GM12891 (cell line): ENCODE results near the gene MIER2.

Experiments
- DNase-seq: peaks from one replicate; pipeline ENCODE4 v3.0.0; 2011; ENCODE audit warnings: low spot score; ENCODE audit not compliant: insufficient read length
- FAIRE-seq: peaks from 2 replicates; lab custom pipeline; 2011; peaks lifted over from hg19 to GRCh38; lab: Jason Lieb, UNC
- PAX5 ChIP-seq: IDR thresholded peaks from 2 replicates; pipeline ENCODE4 v1.6.1; 2011; ENCODE audit warnings: low read length, moderate library complexity, mild to moderate bottlenecking; ENCODE audit not compliant: insufficient read depth, severe bottlenecking
- POLR2A ChIP-seq: IDR thresholded peaks from 2 replicates; pipeline ENCODE4 v1.6.1; 2011; ENCODE audit warnings: low read depth, low read length, control low read depth
- POLR2AphosphoS5 ChIP-seq: IDR thresholded peaks from 2 replicates; pipeline ENCODE4 v1.6.1; 2011; ENCODE audit warnings: low read depth, low read length, control low read depth
- POU2F2 ChIP-seq: IDR thresholded peaks from 2 replicates; pipeline ENCODE4 v1.6.1; 2011; ENCODE audit warnings: low read depth, mild to moderate bottlenecking, control low read depth, low read length, moderate library complexity
- SPI1 ChIP-seq: IDR thresholded peaks from 2 replicates; pipeline ENCODE4 v1.6.1; 2011; ENCODE audit warnings: low read depth, low read length, control low read depth
- TAF1 ChIP-seq: IDR thresholded peaks from 2 replicates; pipeline ENCODE4 v1.6.1; 2011; ENCODE audit warnings: low read depth, low read length, control low read depth

Gene MIER2

DNA sequence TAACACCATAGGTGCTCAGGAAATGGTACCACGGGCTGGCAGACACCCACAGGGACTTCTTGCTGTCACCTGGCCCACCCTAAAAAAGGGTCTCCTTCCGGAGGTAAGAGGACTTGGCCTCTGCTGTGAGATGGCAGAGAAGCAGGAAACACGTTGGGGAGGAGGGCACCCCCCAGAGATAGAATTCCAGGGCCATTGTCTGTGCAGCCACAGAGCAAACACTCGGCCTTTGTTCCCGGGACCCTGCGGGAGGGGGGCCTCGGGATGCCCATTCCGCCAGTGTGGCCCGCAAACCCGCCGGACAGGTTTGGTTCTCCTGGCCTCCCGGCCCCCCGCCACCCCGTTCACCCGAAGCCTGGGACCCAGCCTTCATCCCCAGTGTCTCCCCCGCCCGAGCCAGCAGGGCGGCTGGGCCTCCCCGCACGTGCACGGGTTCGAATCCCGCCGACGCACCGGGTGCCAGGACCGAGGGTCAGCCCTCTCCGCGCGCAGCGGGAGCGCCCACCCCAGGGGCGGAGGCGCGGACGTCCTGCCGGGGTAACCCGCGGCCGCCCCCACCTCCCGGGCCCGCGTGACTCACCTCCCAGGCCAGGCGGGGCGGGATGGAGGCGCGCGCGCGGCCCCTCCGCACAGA, 54.1 kb downstream of the MIER2 start:
- DNase-seq (peak; percentile 29), FAIRE-seq (no peak)
- no peak for TF ChIP-seq POLR2A

GRCh38 chr19:289651-290371, 54.8 kb downstream of the MIER2 start:
- no peak for TF ChIP-seq POU2F2
- TF ChIP-seq POLR2A: no peak
- TF ChIP-seq POLR2AphosphoS5: no peak
- no peak for TF ChIP-seq SPI1
- no peak for TF ChIP-seq PAX5
- no peak for TF ChIP-seq TAF1
- peak; percentile 41 for FAIRE-seq
- peak; percentile 37 for DNase-seq

- DNase-seq: peak; percentile 7
- TF ChIP-seq SPI1 (no peak), POLR2A (no peak), TAF1 (no peak), POLR2AphosphoS5 (no peak), POU2F2 (no peak), PAX5 (no peak)
- FAIRE-seq: no peak
Measured at GRCh38 chr19:288911-289310, 55.7 kb downstream of the MIER2 start.

DNA sequence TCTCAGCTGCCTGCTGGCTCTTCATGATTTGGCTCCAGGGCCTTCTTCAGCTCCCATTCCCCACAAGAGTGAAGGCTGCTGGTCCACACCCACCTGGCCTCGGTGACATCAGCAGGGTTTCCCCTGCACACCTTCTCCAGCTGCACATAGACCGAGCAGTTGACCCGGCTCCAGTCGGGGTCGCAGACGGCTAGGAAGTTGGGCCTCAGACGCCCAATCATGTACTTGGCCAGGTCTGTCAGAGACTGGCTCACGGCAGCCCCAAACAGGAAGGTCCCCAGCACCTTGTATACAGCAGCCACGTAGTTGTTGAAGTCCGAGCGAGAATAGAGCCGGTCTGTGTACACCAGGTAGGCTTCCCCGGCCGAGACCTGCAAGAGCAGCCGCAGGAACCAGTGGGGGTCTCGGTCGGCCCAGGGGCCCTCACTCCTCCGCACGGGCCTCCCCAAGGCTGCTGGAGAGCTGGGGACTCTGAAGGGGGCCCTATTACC, 57.2 kb downstream of the MIER2 start:
- FAIRE-seq (no peak), DNase-seq (no peak)
- TF ChIP-seq SPI1: no peak
- TF ChIP-seq PAX5: no peak
- TF ChIP-seq POLR2A: no peak
- TF ChIP-seq POLR2AphosphoS5: no peak
- TF ChIP-seq POU2F2: no peak
- TF ChIP-seq TAF1: no peak

DNA sequence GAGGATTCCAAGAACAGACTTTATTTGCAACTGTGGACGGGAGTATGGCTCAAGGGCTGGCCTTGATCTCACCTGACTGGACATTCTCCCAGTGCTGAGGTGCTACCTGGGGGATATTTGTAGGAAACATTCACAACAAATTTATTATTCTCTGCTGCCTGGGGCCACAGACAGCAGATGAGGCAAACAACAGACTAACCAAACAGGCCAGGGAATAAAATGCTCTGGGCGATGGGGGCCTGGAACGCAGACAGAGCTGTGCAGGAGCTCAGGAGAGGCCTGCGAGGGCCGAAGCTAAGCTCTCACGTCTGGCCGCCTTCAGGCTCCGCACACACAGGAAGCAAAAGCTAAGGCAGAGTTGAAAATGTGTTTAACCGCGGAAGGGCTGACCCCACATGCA, 61.2 kb downstream of the MIER2 start:
- DNase-seq (no peak), FAIRE-seq (no peak)
- no peak for TF ChIP-seq SPI1
- no peak for TF ChIP-seq POLR2A
- no peak for TF ChIP-seq POU2F2
- no peak for TF ChIP-seq TAF1

GRCh38 chr19:282501-282900, 62.1 kb downstream of the MIER2 start:
- TF ChIP-seq POU2F2 (no peak), POLR2AphosphoS5 (no peak), PAX5 (no peak), TAF1 (no peak), POLR2A (no peak), SPI1 (no peak)
- FAIRE-seq (no peak), DNase-seq (no peak)

GRCh38 chr19:281992-282391, 62.6 kb downstream of the MIER2 start:
- TF ChIP-seq POU2F2 (no peak), SPI1 (no peak), TAF1 (no peak), POLR2A (no peak)
- no peak for FAIRE-seq
- no peak for DNase-seq

GRCh38 chr19:281156-281853, 63.3 kb downstream of the MIER2 start:
- FAIRE-seq: no peak
- DNase-seq: no peak
- no peak for TF ChIP-seq TAF1
- no peak for TF ChIP-seq PAX5
- TF ChIP-seq SPI1: no peak
- TF ChIP-seq POU2F2: no peak

- no peak for FAIRE-seq
- no peak for DNase-seq
- no peak for TF ChIP-seq POLR2A
- no peak for TF ChIP-seq POU2F2
- TF ChIP-seq POLR2AphosphoS5: no peak
- no peak for TF ChIP-seq TAF1
- TF ChIP-seq SPI1: no peak
- TF ChIP-seq PAX5: no peak
Measured at GRCh38 chr19:280541-281009, 64.0 kb downstream of the MIER2 start.

- TF ChIP-seq TAF1: no peak
- TF ChIP-seq POLR2A: no peak
- TF ChIP-seq SPI1: no peak
- TF ChIP-seq POLR2AphosphoS5: no peak
- no peak for TF ChIP-seq PAX5
- no peak for TF ChIP-seq POU2F2
- DNase-seq (no peak), FAIRE-seq (no peak)
Measured at GRCh38 chr19:279656-280055, 64.9 kb downstream of the MIER2 start.
